ENCODE measurements around the gene HAPLN3.

HAPLN3 gene

GRCh38 chr15:88860212-88860611 lies 35.1 kb downstream of the HAPLN3 start:
- DNase-seq (ENCODE audit: low read depth in 2 of 2), result no peak

- no peak for DNase-seq (ENCODE audit: low read depth in 2 of 2)
Observed at GRCh38 chr15:88859550-88859949, 35.8 kb downstream of the HAPLN3 start.

- no peak for DNase-seq (ENCODE audit: low read depth in 2 of 2)
Observed at GRCh38 chr15:88858934-88859333, 36.4 kb downstream of the HAPLN3 start.

- no peak for DNase-seq (ENCODE audit: low read depth in 2 of 2)
Observed at GRCh38 chr15:88852476-88852875, 42.9 kb downstream of the HAPLN3 start.

- DNase-seq (ENCODE audit: low read depth in 2 of 2), result no peak
Observed at GRCh38 chr15:88849376-88850072, 45.8 kb downstream of the HAPLN3 start.

GRCh38 chr15:88848203-88848602 lies 47.1 kb downstream of the HAPLN3 start:
- DNase-seq (ENCODE audit: low read depth in 2 of 2), result no peak

- no peak for DNase-seq (ENCODE audit: low read depth in 2 of 2)
Observed at GRCh38 chr15:88847144-88847543, 48.2 kb downstream of the HAPLN3 start.

GRCh38 chr15:88845616-88846015 lies 49.7 kb downstream of the HAPLN3 start:
- DNase-seq (ENCODE audit: low read depth in 2 of 2), result no peak

- DNase-seq (ENCODE audit: low read depth in 2 of 2), result no peak
Observed at GRCh38 chr15:88844749-88845386, 50.5 kb downstream of the HAPLN3 start.

- no peak for DNase-seq (ENCODE audit: low read depth in 2 of 2)
Observed at GRCh38 chr15:88843334-88843733, 52.0 kb downstream of the HAPLN3 start.

- DNase-seq (ENCODE audit: low read depth in 2 of 2), result no peak
Observed at GRCh38 chr15:88842156-88842555, 53.2 kb downstream of the HAPLN3 start.

- DNase-seq (ENCODE audit: low read depth in 2 of 2), result no peak
Observed at GRCh38 chr15:88841236-88841635, 54.1 kb downstream of the HAPLN3 start.

- no peak for DNase-seq (ENCODE audit: low read depth in 2 of 2)
Observed at GRCh38 chr15:88839961-88840360, 55.4 kb downstream of the HAPLN3 start.

- DNase-seq (ENCODE audit: low read depth in 2 of 2), result no peak
Observed at GRCh38 chr15:88839146-88839545, 56.2 kb downstream of the HAPLN3 start.

- no peak for DNase-seq (ENCODE audit: low read depth in 2 of 2)
Observed at GRCh38 chr15:88838667-88839066, 56.7 kb downstream of the HAPLN3 start.

GRCh38 chr15:88835646-88836045 lies 59.7 kb downstream of the HAPLN3 start:
- DNase-seq (ENCODE audit: low read depth in 2 of 2), result no peak

GRCh38 chr15:88835119-88835518 lies 60.2 kb downstream of the HAPLN3 start:
- no peak for DNase-seq (ENCODE audit: low read depth in 2 of 2)

- DNase-seq (ENCODE audit: low read depth in 2 of 2), result no peak
Observed at GRCh38 chr15:88834211-88834812, 61.0 kb downstream of the HAPLN3 start.

- DNase-seq (ENCODE audit: low read depth in 2 of 2), result no peak
Observed at GRCh38 chr15:88833731-88834100, 61.6 kb downstream of the HAPLN3 start.

- DNase-seq (ENCODE audit: low read depth in 2 of 2), result no peak
Observed at GRCh38 chr15:88832820-88833730, 62.3 kb downstream of the HAPLN3 start.

- no peak for DNase-seq (ENCODE audit: low read depth in 2 of 2)
Observed at GRCh38 chr15:88830016-88830415, 65.3 kb downstream of the HAPLN3 start.

GRCh38 chr15:88828791-88829190 lies 66.6 kb downstream of the HAPLN3 start:
- DNase-seq (ENCODE audit: low read depth in 2 of 2), result no peak

Data from stimulated activated CD4-positive, alpha-beta T cell treated with anti-CD3 and anti-CD28 coated beads, Interleukin-12 subunit alpha, Interleukin-12 subunit beta, amount 100 ng/mL, for 24 hours (primary cell).